Endothelial cell of umbilical vein (primary cell): ENCODE measurements around the gene KIF19.

Experiments
- CTCF ChIP-seq, 2 donors: IDR thresholded peaks; 1 replicate in 1 of 2; 2 replicates in 1 of 2; pipeline ENCODE4 v1.5.1; 2011; ENCODE audit warnings: low read length in 2 of 2, mild to moderate bottlenecking in 2 of 2, moderate library complexity in 2 of 2, control low read depth in 1 of 2, inconsistent platforms in 1 of 2, low read depth in 1 of 2; ENCODE audit not compliant: insufficient read depth in 1 of 2; ENCODE audit errors: extremely low read depth in 1 of 2
- EZH2 ChIP-seq: IDR thresholded peaks from 2 replicates; pipeline ENCODE4 v1.6.1; 2012; ENCODE audit warnings: borderline replicate concordance, low read depth, mild to moderate bottlenecking, moderate library complexity, low read length, inconsistent platforms; ENCODE audit not compliant: severe bottlenecking
- GATA2 ChIP-seq: IDR thresholded peaks from 2 replicates; pipeline ENCODE4 v1.7.0; 2011; ENCODE audit warnings: low read depth, mild to moderate bottlenecking, moderate library complexity, mixed read lengths, low read length; ENCODE audit not compliant: insufficient read length, insufficient read depth
- JUN ChIP-seq: IDR thresholded peaks from 2 replicates; pipeline ENCODE4 v1.6.1; 2011; ENCODE audit warnings: borderline replicate concordance, low read depth; ENCODE audit not compliant: insufficient read length, insufficient read depth
- MAX ChIP-seq: IDR thresholded peaks from 2 replicates; pipeline ENCODE4 v1.6.1; 2011; ENCODE audit not compliant: insufficient read depth, insufficient read length
- MYC ChIP-seq: IDR thresholded peaks from one replicate; pipeline ENCODE4 v1.6.1; 2011; ENCODE audit warnings: mild to moderate bottlenecking, low read depth, low read length
- POLR2A ChIP-seq: IDR thresholded peaks from 2 replicates; pipeline ENCODE4 v1.6.1; 2012; ENCODE audit warnings: low read depth, mild to moderate bottlenecking, control low read depth, low read length
- POLR2AphosphoS5 ChIP-seq: IDR thresholded peaks from 2 replicates; pipeline ENCODE4 v1.6.1; 2012; ENCODE audit warnings: low read depth, mild to moderate bottlenecking, control low read depth, low read length, moderate library complexity; ENCODE audit not compliant: insufficient read depth

- TF ChIP-seq CTCF (IDR thresholded peaks at IDR 0.05; ENCODE audit: extremely low read depth in 1 of 2, insufficient read depth in 1 of 2, low read depth in 1 of 2, low read length in 2 of 2) (no peak), JUN (no peak), POLR2AphosphoS5 (no peak), EZH2 (no peak), POLR2A (no peak), GATA2 (no peak), MYC (no peak), MAX (no peak)
These were observed 17.1 kb downstream of the KIF19 start for GRCh38 chr17:74343121-74343520.
